ENCODE results near the gene SAXO2. TPM values are rescaled to one million over a fixed set of nuclear protein-coding genes. Genes with fewer than 3 reads are reported as not detected.
A peak's percentile ranks its signal among the peaks of the same experiment; 100 is the strongest.
"Not testable (repeated sequence)": the region's sequence is repeated elsewhere in the genome, so short reads cannot be mapped to it uniquely, and the experiment has no call there.

Gene SAXO2
- total and polyA plus RNA-seq, 10 of the 15 experiments (the other 5 are each of a cell fraction or from before 2014, with no cell fraction given), result 0.06 to 2.3 (median 1.4) TPM

GRCh38 chr15:82263350-82263749 is 732 bp downstream of the SAXO2 start:
- 19% methylated on average over 3 of the region's 3 CpGs for WGBS (ENCODE audit: insufficient coverage, insufficient replicate concordance, low lambda C conversion rate, missing lambda C conversion rate)
- intact Hi-C loops (cut with micrococcal nuclease; ENCODE audit: unreplicated experiment) (loop anchor here (2.0 kb wide), 1 partner anchor 23 kb away; no protein-coding TSS in a partner anchor), in situ Hi-C loops (cut with MboI) (no loop called here)
- Histone ChIP-seq H3K9ac (ENCODE audit: control insufficient read depth, insufficient read depth, low read length) (peak overlapping the region; percentile 39; the same call in 1 of the 2 replicates), H3K4me1 (ENCODE audit: control insufficient read depth, insufficient read depth, low read length) (peaks cover 10% of the 10 kb centered on the region), H4K20me1 (ENCODE audit: control insufficient read depth, insufficient read depth) (no peaks in the 10 kb centered on the region), H3K27ac (ENCODE audit: control insufficient read depth, insufficient read depth) (no peak overlapping the region), H3K9me3 (replicated peaks; ENCODE audit: control insufficient read depth, insufficient read depth, low read length) (no peaks in the 10 kb centered on the region), H3K27me3 (replicated peaks in 1 of 2; ENCODE audit: control insufficient read depth in 2 of 2, insufficient read depth in 2 of 2, low read length in 1 of 2) (no peaks in the 10 kb centered on the region), H2AFZ (ENCODE audit: control insufficient read depth, low read depth, low read length) (peak overlapping the region; percentile 93; the same call in 1 of the 2 replicates), H3K4me2 (ENCODE audit: control insufficient read depth, insufficient read depth) (peak overlapping the region; percentile 82), H3K36me3 (ENCODE audit: control insufficient read depth in 2 of 2, insufficient read depth in 2 of 2, low read length in 1 of 2) (peaks cover 0 to 4% of the 10 kb centered on the region in 2 experiments; a peak in 1 of 4 replicates), H3K79me2 (ENCODE audit: control insufficient read depth, insufficient read depth, low read length) (peaks cover 21% of the 10 kb centered on the region), H3K4me3 (peak overlapping the region; percentile 76; the same call in 1 of the 2 replicates)
- SMC1A ChIA-PET (ENCODE audit: uncharacterized antibody, unreplicated experiment), result no interaction called here
- RAD21 ChIA-PET (ENCODE audit: unreplicated experiment), result no interaction called here
- DNase-seq (ENCODE audit: low read depth, low spot score) (no peak), ATAC-seq (no peak), FAIRE-seq (no peak)
- BruUV-seq (replicated peaks), result no TSS peak
- POLR2A ChIA-PET, result no interaction called here
- CTCF ChIA-PET, result interaction anchor here (1.3 kb wide), 1 partner anchor 267 kb away, joined by 4 read pairs; no protein-coding TSS in a partner anchor
- no peak for TF ChIP-seq MAX (IDR thresholded peaks at IDR 0.05; ENCODE audit: low read depth, low read length)
- TF ChIP-seq ZNF592 (IDR thresholded peaks at IDR 0.05), result no peak
- no peak for TF ChIP-seq MEF2B (IDR thresholded peaks at IDR 0.05; ENCODE audit: partially characterized antibody, poor library complexity, severe bottlenecking)

GRCh38 chr15:82267137-82267536 is 4.5 kb downstream of the SAXO2 start:
- SMC1A ChIA-PET (ENCODE audit: uncharacterized antibody, unreplicated experiment), result interaction anchor here (0.6 to 1.5 kb wide), 2 partner anchors 20 to 75 kb away, joined by 3 to 5 read pairs; no protein-coding TSS in a partner anchor
- H4K20me1 ChIP-seq (ENCODE audit: control insufficient read depth, insufficient read depth); H3K27ac ChIP-seq (ENCODE audit: control insufficient read depth, insufficient read depth); DNase-seq (ENCODE audit: low read depth, low spot score); H3K4me2 ChIP-seq (ENCODE audit: control insufficient read depth, insufficient read depth); H3K4me3 ChIP-seq; H2AFZ ChIP-seq (ENCODE audit: control insufficient read depth, low read depth, low read length); in situ Hi-C loops (cut with MboI); H3K36me3 ChIP-seq (ENCODE audit: control insufficient read depth in 2 of 2, insufficient read depth in 2 of 2, low read length in 1 of 2); BruUV-seq (replicated peaks); FAIRE-seq; H3K27me3 ChIP-seq (replicated peaks in 1 of 2; ENCODE audit: control insufficient read depth in 2 of 2, insufficient read depth in 2 of 2, low read length in 1 of 2); H3K79me2 ChIP-seq (ENCODE audit: control insufficient read depth, insufficient read depth, low read length); H3K9me3 ChIP-seq (replicated peaks; ENCODE audit: control insufficient read depth, insufficient read depth, low read length); intact Hi-C loops (cut with micrococcal nuclease; ENCODE audit: unreplicated experiment); ATAC-seq; H3K4me1 ChIP-seq (ENCODE audit: control insufficient read depth, insufficient read depth, low read length); H3K9ac ChIP-seq (ENCODE audit: control insufficient read depth, insufficient read depth, low read length): not testable (repeated sequence)
- 100% methylated on average over 2 of the region's 2 CpGs for WGBS (ENCODE audit: insufficient coverage, insufficient replicate concordance, low lambda C conversion rate, missing lambda C conversion rate)
- RAD21 ChIA-PET (ENCODE audit: unreplicated experiment), result interaction anchor here (1.0 kb wide), 1 partner anchor 13 kb away, joined by 5 read pairs; no protein-coding TSS in a partner anchor
- CTCF ChIA-PET, result interaction anchor here (0.6 to 1.1 kb wide), 3 partner anchors 14 to 33 kb away, joined by 3 to 7 read pairs (median 3); no protein-coding TSS in a partner anchor
- POLR2A ChIA-PET, result interaction anchor here (0.6 kb wide), 1 partner anchor 842 kb away, joined by 3 read pairs; no protein-coding TSS in a partner anchor

GRCh38 chr15:82268454-82268853 is 5.8 kb downstream of the SAXO2 start:
- H4K20me1 ChIP-seq (ENCODE audit: control insufficient read depth, insufficient read depth); POLR2A ChIA-PET; H3K4me1 ChIP-seq (ENCODE audit: control insufficient read depth, insufficient read depth, low read length); H2AFZ ChIP-seq (ENCODE audit: control insufficient read depth, low read depth, low read length); DNase-seq (ENCODE audit: low read depth, low spot score); H3K4me3 ChIP-seq; H3K9ac ChIP-seq (ENCODE audit: control insufficient read depth, insufficient read depth, low read length); H3K79me2 ChIP-seq (ENCODE audit: control insufficient read depth, insufficient read depth, low read length); BruUV-seq (replicated peaks); H3K27me3 ChIP-seq (replicated peaks in 1 of 2; ENCODE audit: control insufficient read depth in 2 of 2, insufficient read depth in 2 of 2, low read length in 1 of 2); intact Hi-C loops (cut with micrococcal nuclease; ENCODE audit: unreplicated experiment); H3K9me3 ChIP-seq (replicated peaks; ENCODE audit: control insufficient read depth, insufficient read depth, low read length); in situ Hi-C loops (cut with MboI); H3K27ac ChIP-seq (ENCODE audit: control insufficient read depth, insufficient read depth); H3K36me3 ChIP-seq (ENCODE audit: control insufficient read depth in 2 of 2, insufficient read depth in 2 of 2, low read length in 1 of 2); H3K4me2 ChIP-seq (ENCODE audit: control insufficient read depth, insufficient read depth): not testable (repeated sequence)
- RAD21 ChIA-PET (ENCODE audit: unreplicated experiment), result interaction anchor here (0.6 kb wide), 1 partner anchor 9 kb away, joined by 3 read pairs; no protein-coding TSS in a partner anchor
- SMC1A ChIA-PET (ENCODE audit: uncharacterized antibody, unreplicated experiment), result interaction anchor here (1.5 kb wide), 1 partner anchor 18 kb away, joined by 5 read pairs; no protein-coding TSS in a partner anchor
- CTCF ChIA-PET, result interaction anchor here (0.7 to 1.2 kb wide), 2 partner anchors 12 to 52 kb away, joined by 3 to 6 read pairs; no protein-coding TSS in a partner anchor
- 15% methylated on average over 2 of the region's 2 CpGs for whole genome bisulfite sequencing (ENCODE audit: insufficient coverage, insufficient replicate concordance, low lambda C conversion rate, missing lambda C conversion rate)
- ATAC-seq, result peak; percentile 37; the same call in 2 of the 3 replicates
- peak; percentile 47 for FAIRE-seq
